Bronchial epithelial cell (primary cell): ENCODE results near the gene PSD2. TPM values are rescaled to one million over a fixed set of nuclear protein-coding genes. Genes with fewer than 3 reads are reported as not detected.

Experiments
- DNase-seq: peaks from one replicate; pipeline ENCODE4 v3.0.0-alpha.2; 2010; ENCODE audit warnings: low read depth
- FAIRE-seq: peaks from 2 replicates; lab custom pipeline; 2011; peaks lifted over from hg19 to GRCh38; lab: Jason Lieb, UNC
- H3K27me3 ChIP-seq: 2 replicates; pipeline ENCODE4 v1.5.1; 2011; ENCODE audit warnings: low read length; ENCODE audit not compliant: control insufficient read depth, insufficient read depth
- H3K36me3 ChIP-seq: 2 replicates; pipeline ENCODE4 v1.5.1; 2011; ENCODE audit warnings: low read length; ENCODE audit not compliant: control insufficient read depth, insufficient read depth
- H3K4me3 ChIP-seq: 2 replicates; pipeline ENCODE4 v1.5.1; 2011; ENCODE audit warnings: mild to moderate bottlenecking, low read depth, low read length, control low read depth
- total RNA-seq: library from RNA; depleted of rRNA; stranded (reverse); fragments of >200 nt; gene quantifications from 2 replicates; pipeline ENCODE4 v1.2.1, GENCODE V29; 2014
- TF ChIP-seq, protein P1 (sequence below): IDR thresholded peaks from 2 replicates; pipeline ENCODE4 v1.5.1; 2011; ENCODE audit warnings: mild to moderate bottlenecking, moderate library complexity, low read length, control low read depth, inconsistent platforms; ENCODE audit not compliant: insufficient read depth, severe bottlenecking

PSD2 gene
- total RNA-seq, 1 donor from 2014 or later: under 0.01 TPM

DNA sequence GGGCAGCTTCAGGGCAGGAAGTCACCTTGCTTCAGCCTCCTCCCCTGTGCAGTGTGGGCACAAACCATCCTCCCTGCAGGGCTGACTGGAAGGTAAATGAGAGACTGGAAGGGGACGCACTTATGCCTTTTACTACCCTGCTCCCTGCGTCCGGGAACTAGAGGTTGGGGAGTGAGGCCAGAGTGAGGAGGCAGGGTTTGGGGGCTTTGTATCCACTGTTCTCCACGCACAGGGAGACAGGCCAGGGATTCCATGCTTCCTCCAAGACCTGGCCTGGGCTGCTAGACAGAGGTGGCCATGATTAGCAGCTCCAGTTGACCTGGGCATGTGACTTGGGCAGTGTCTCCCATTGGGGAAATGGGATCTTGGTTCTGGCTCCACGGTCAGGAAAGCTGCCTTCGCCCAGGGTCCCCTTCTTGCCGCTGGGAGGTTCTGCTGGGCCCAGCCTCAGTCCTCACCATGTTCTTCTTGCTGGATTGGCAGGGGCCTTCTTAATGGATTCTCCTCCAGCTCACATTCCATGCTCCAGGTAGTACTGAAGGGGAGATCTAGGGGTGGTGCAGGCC is 37.0 kb upstream of the PSD2 start:
- FAIRE-seq (peak; percentile 66), DNase-seq (no peak)
- no peak overlapping the region for H3K4me3 ChIP-seq
- H3K36me3 ChIP-seq: no peaks in the 10 kb centered on the region
- peaks cover 14% of the 10 kb centered on the region for H3K27me3 ChIP-seq
- TF ChIP-seq, protein P1, sequence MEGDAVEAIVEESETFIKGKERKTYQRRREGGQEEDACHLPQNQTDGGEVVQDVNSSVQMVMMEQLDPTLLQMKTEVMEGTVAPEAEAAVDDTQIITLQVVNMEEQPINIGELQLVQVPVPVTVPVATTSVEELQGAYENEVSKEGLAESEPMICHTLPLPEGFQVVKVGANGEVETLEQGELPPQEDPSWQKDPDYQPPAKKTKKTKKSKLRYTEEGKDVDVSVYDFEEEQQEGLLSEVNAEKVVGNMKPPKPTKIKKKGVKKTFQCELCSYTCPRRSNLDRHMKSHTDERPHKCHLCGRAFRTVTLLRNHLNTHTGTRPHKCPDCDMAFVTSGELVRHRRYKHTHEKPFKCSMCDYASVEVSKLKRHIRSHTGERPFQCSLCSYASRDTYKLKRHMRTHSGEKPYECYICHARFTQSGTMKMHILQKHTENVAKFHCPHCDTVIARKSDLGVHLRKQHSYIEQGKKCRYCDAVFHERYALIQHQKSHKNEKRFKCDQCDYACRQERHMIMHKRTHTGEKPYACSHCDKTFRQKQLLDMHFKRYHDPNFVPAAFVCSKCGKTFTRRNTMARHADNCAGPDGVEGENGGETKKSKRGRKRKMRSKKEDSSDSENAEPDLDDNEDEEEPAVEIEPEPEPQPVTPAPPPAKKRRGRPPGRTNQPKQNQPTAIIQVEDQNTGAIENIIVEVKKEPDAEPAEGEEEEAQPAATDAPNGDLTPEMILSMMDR: no peak

DNA sequence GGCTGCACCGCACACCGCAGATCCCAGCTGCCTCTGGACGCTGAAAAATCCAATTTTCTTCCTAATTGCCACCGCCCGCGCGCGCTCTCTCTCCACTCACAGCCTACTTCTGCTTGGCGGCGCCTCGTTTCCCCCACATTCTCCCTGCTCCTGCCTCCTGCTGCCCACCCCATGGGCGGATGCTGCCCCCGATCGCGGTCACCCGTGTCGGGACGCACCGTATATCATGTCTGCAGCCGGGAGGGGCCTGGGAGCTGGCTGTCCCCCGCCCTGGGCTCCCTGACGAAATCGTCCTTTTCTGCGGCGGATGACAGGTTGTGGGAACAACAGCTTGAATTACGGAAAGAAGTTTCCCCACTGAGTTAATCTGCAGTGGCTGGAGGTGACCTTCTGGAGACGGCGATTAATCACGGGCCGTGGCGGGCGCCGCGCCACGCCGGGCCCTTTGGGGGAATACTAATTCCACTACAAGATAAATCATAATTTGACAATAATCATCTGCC is 36.3 kb upstream of the PSD2 start:
- DNase-seq (no peak), FAIRE-seq (no peak)
- H3K27me3 ChIP-seq: peaks cover 16% of the 10 kb centered on the region
- H3K4me3 ChIP-seq: no peak overlapping the region
- TF ChIP-seq, protein P1: no peak
- H3K36me3 ChIP-seq: no peaks in the 10 kb centered on the region

GRCh38 chr5:139760066-139761056 is 35.2 kb upstream of the PSD2 start:
- Histone ChIP-seq H3K4me3 (no peak overlapping the region), H3K27me3 (peaks cover 19% of the 10 kb centered on the region), H3K36me3 (no peaks in the 10 kb centered on the region)
- FAIRE-seq (no peak), DNase-seq (peak; percentile 39)
- TF ChIP-seq, protein P1: no peak

DNA sequence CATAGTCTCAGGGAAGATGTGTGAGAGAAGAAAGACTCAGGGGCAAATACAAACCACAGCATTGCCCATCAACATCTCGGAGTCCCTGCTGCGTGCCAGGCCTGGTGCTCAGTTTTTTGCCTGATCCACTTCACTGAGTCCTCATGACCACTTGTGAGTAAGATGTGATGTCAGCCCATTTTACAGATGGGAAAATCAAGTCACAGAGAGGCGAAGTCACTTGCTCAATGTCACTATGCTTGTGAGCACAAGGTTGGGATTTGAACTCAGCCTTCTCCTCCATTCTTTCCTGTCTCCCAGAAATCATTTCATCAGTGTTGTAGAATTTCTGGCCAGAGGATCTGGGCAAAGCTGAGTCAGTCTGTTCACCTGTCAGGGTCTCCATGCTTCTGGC is 34.6 kb upstream of the PSD2 start:
- Histone ChIP-seq H3K27me3 (peaks cover 17% of the 10 kb centered on the region), H3K4me3 (no peak overlapping the region), H3K36me3 (no peaks in the 10 kb centered on the region)
- TF ChIP-seq, protein P1: no peak
- FAIRE-seq (no peak), DNase-seq (no peak)

DNA sequence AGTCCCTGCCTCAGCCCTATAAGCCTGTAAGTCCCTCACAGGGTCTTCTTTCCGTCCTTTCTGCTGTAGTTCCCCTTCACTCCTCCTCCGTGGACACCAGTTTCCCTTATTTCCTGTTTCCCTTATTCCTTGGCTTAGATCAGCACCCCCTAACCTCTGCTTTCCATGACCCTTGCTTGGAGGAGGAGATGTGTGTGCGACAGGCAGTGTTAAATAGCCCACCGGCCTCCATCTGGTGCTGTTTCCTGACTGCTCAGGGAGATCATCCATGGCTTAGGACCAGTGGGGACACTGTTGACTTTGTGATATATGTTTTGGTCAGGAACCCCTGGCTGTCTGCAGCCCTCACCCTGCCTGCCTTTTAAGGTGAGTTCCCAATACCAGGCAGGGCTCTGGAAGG is 34.1 kb upstream of the PSD2 start:
- H3K36me3 ChIP-seq: no peaks in the 10 kb centered on the region
- H3K27me3 ChIP-seq: peaks cover 13% of the 10 kb centered on the region
- no peak for DNase-seq
- FAIRE-seq: no peak
- TF ChIP-seq, protein P1: no peak
- H3K4me3 ChIP-seq: no peak overlapping the region
